ENCODE measurements around the gene TECPR2. TPM values are rescaled to one million over a fixed set of nuclear protein-coding genes. Genes with fewer than 3 reads are reported as not detected.
A peak's percentile ranks its signal among the peaks of the same experiment; 100 is the strongest.

TECPR2 gene
- total RNA-seq, 2 donors from 2014 or later, result 34.3 to 45.5 TPM

- DNase-seq (ENCODE audit: low spot score), result no peak
- intact Hi-C loops (cut with DNase I), result no loop called here
These were observed 139.1 kb downstream of the TECPR2 start for GRCh38 chr14:102501751-102502315.

- intact Hi-C loops (cut with DNase I), result no loop called here
- DNase-seq (ENCODE audit: low spot score), result no peak
These were observed 139.8 kb downstream of the TECPR2 start for GRCh38 chr14:102502571-102502970.

GRCh38 chr14:102503641-102504327 lies 141.0 kb downstream of the TECPR2 start:
- no peak for DNase-seq (ENCODE audit: low spot score)
- intact Hi-C loops (cut with DNase I), result no loop called here

GRCh38 chr14:102504328-102504999 lies 141.7 kb downstream of the TECPR2 start:
- intact Hi-C loops (cut with DNase I), result no loop called here
- DNase-seq (ENCODE audit: low spot score), result no peak

GRCh38 chr14:102505000-102505619 lies 142.4 kb downstream of the TECPR2 start:
- intact Hi-C loops (cut with DNase I), result no loop called here
- no peak for DNase-seq (ENCODE audit: low spot score)

GRCh38 chr14:102505775-102506625 lies 143.3 kb downstream of the TECPR2 start:
- intact Hi-C loops (cut with DNase I), result no loop called here
- DNase-seq (ENCODE audit: low spot score), result no peak

GRCh38 chr14:102506626-102506925 lies 143.8 kb downstream of the TECPR2 start:
- intact Hi-C loops (cut with DNase I), result no loop called here

GRCh38 chr14:102507081-102507856 lies 144.5 kb downstream of the TECPR2 start:
- intact Hi-C loops (cut with DNase I), result no loop called here
- no peak for DNase-seq (ENCODE audit: low spot score)

More at GRCh38 chr14:102506626-102506925, 143.8 kb downstream of the TECPR2 start:
- no peak for DNase-seq (ENCODE audit: low spot score)

- DNase-seq (ENCODE audit: low spot score), result no peak
- intact Hi-C loops (cut with DNase I), result no loop called here
These were observed 145.1 kb downstream of the TECPR2 start for GRCh38 chr14:102507857-102508312.

GRCh38 chr14:102508410-102508773 lies 145.7 kb downstream of the TECPR2 start:
- intact Hi-C loops (cut with DNase I), result no loop called here

GRCh38 chr14:102508774-102509745 lies 146.3 kb downstream of the TECPR2 start:
- intact Hi-C loops (cut with DNase I), result no loop called here

More at GRCh38 chr14:102508410-102508773, 145.7 kb downstream of the TECPR2 start:
- no peak for DNase-seq (ENCODE audit: low spot score)

GRCh38 chr14:102509746-102510615 lies 147.2 kb downstream of the TECPR2 start, which contains the start of gene ANKRD9:
Gene ANKRD9, minus strand, starts transcription at chr14:102509776. Its CDS starts 1,887 bp downstream, at chr14:102507889.
- peak; percentile 99 for DNase-seq (ENCODE audit: low spot score)
- intact Hi-C loops (cut with DNase I), result loop anchor here in 1 of 2 donors (5.0 to 10.0 kb wide), 2 partner anchors 73 to 145 kb away; partner anchors contain the start of genes CINP and TECPR2

More at GRCh38 chr14:102508774-102509745, 146.3 kb downstream of the TECPR2 start:
- DNase-seq (ENCODE audit: low spot score), result peak; percentile 93

GRCh38 chr14:102510616-102511520 lies 148.1 kb downstream of the TECPR2 start:
- intact Hi-C loops (cut with DNase I), result loop anchor here in 1 of 2 donors (5.0 to 10.0 kb wide), 2 partner anchors 74 to 146 kb away; partner anchors contain the start of genes CINP and TECPR2

GRCh38 chr14:102511538-102511937 lies 148.8 kb downstream of the TECPR2 start:
- intact Hi-C loops (cut with DNase I), result loop anchor here in 1 of 2 donors (5.0 to 10.0 kb wide), 2 partner anchors 74 to 147 kb away; partner anchors contain the start of genes CINP and TECPR2
- no peak for DNase-seq (ENCODE audit: low spot score)

More at GRCh38 chr14:102510616-102511520, 148.1 kb downstream of the TECPR2 start:
- no peak for DNase-seq (ENCODE audit: low spot score)

GRCh38 chr14:102512793-102513300 lies 150.1 kb downstream of the TECPR2 start:
- intact Hi-C loops (cut with DNase I), result loop anchor here (1.0 to 10.0 kb wide), 3 partner anchors 68 to 148 kb away; partner anchors contain the start of genes CINP (in 1 of the 2) and TECPR2 (in 1 of the 2)
- no peak for DNase-seq (ENCODE audit: low spot score)

All from posterior vena cava (tissue), 2 donors.